Measurements from ENCODE around the gene NOP58.

DNA sequence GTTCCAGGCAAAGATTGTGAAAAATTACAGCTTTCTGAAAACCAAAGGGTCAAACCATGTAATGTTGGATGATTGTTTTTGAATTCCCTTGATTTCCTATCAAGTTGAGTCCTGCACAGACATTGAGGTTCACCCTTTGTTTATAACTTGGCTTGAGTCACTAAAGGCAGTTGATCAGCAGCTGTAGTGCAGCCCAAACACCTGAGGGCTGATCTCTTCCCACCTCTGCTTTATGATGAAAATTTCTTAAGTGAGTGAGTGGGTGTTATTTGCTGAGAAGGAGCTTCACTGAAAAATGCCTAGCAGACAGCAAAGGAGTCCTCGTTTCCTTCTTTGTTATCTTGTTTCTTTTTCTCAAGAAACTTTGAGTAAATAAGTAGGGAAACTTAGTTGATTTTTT is 78.6 kb downstream of the NOP58 start:
- TF ChIP-seq SP1 (IDR thresholded peaks at IDR 0.05) (no peak), BHLHE40 (IDR thresholded peaks at IDR 0.05; ENCODE audit: borderline replicate concordance) (no peak), FOXK2 (IDR thresholded peaks at IDR 0.05) (no peak), ELF4 (IDR thresholded peaks at IDR 0.05) (no peak), SUZ12 (IDR thresholded peaks at IDR 0.05) (no peak), TARDBP (IDR thresholded peaks at IDR 0.05) (no peak), FOXA1 (IDR thresholded peaks at IDR 0.05) (no peak), HDGF (IDR thresholded peaks at IDR 0.05; ENCODE audit: borderline replicate concordance) (no peak), L3MBTL2 (conservative IDR thresholded peaks at IDR 0.05) (no peak), FOXM1 (IDR thresholded peaks at IDR 0.05; ENCODE audit: borderline replicate concordance) (no peak)
- TF ChIP-seq, protein P1, sequence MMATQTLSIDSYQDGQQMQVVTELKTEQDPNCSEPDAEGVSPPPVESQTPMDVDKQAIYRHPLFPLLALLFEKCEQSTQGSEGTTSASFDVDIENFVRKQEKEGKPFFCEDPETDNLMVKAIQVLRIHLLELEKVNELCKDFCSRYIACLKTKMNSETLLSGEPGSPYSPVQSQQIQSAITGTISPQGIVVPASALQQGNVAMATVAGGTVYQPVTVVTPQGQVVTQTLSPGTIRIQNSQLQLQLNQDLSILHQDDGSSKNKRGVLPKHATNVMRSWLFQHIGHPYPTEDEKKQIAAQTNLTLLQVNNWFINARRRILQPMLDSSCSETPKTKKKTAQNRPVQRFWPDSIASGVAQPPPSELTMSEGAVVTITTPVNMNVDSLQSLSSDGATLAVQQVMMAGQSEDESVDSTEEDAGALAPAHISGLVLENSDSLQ (IDR thresholded peaks at IDR 0.05): no peak
